Sigmoid colon (tissue), 4 donors: ENCODE data around the gene WIPF2.

Experiments
- EP300 ChIP-seq, 4 donors: sonication (generic); formaldehyde crosslinking; IDR thresholded peaks; one replicate each; pipeline ENCODE4 v1.6.1; 2017; ENCODE audit warnings: antibody characterized with exemption in 4 of 4
- POLR2A ChIP-seq, 2 donors: fragments of 450-650 bp; IDR thresholded peaks; one replicate each; pipeline ENCODE4 v1.6.1; 2016; ENCODE audit warnings: antibody characterized with exemption in 2 of 2, mild to moderate bottlenecking in 2 of 2, moderate library complexity in 2 of 2

GRCh38 chr17:40192961-40193360, 26.1 kb upstream of the WIPF2 start:
- no peak for TF ChIP-seq POLR2A (IDR thresholded peaks at IDR 0.05)
- TF ChIP-seq EP300 (IDR thresholded peaks at IDR 0.05), result no peak
